ENCODE results near the gene NES.

The NES gene

DNA sequence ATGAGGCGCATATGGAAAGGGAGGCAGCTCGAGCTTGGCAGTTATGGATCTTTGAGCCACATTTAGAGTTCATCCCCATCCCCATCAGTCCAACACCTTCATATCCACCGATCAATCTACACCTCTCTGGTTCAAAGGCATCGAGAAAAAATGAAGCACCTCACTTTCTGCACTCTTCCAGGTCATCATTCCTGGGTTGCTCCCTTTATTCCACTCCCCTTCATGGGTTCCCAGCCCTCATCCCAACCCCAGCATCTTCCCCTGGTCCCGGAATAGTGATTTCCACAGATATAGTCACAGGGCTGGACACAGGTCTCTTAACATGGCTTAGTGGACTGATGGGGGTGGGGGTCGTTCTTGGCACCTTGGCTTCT is 57.6 kb downstream of the NES start:
- H3K4me1 ChIP-seq (ENCODE audit: control insufficient read depth, low read depth, low read length): peaks cover 6% of the 10 kb centered on the region
- peaks cover 51% of the 10 kb centered on the region for H3K27me3 ChIP-seq (ENCODE audit: control insufficient read depth, insufficient read depth, low read length)
- no peak overlapping the region for H3K9ac ChIP-seq (ENCODE audit: low read length)
- H3K4me3 ChIP-seq (ENCODE audit: low read length): no peak overlapping the region
- no peaks in the 10 kb centered on the region for H3K36me3 ChIP-seq (ENCODE audit: control insufficient read depth, low read depth, low read length)
- H3K27ac ChIP-seq (ENCODE audit: low read length): no peak overlapping the region
- H3K9me3 ChIP-seq (ENCODE audit: control insufficient read depth, low read depth, low read length): no peaks in the 10 kb centered on the region

DNA sequence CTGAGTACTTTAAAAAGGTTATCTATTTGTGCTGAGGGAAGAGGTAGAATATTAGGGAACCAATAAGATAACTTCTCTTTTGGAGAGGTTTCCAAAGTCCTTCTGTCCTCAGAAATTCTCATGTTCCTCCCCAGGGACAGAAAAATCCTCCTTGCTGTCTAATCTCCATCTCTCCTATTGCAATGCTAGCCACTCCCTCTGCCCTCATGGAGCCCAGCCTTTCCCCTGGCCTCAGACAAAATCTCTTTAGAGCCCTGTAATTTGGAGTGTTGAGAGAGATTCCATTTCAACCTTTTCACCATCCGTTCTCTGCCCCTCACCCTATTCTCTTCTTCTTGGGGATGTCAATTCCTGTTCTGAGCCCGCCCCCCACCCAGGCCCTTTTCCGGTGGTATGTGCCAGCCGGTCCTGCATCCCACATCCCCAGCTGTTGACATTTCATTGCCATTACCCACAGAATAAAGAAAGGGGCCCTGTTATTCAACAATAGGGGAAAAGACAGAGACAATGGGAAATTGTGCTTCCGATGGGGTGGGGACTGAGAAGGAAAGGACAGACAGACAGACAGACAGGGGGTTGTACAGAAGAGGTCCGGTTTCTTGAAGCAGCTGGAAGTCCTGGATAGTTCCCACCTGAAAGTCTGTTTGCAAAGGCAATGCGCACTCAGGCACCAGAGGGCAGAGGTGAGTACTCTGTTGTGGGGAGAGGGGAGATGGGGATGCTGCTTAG is 58.2 kb downstream of the NES start, which contains the start of gene HAPLN2:
TSS of gene HAPLN2 (plus strand) at position 563 of the 729 bp plus-strand sequence. CDS start 4,076 bp downstream, outside the sequence.
- Histone ChIP-seq H3K36me3 (ENCODE audit: control insufficient read depth, low read depth, low read length) (no peaks in the 10 kb centered on the region), H3K27ac (ENCODE audit: low read length) (no peak within 1 kb of the TSS), H3K9ac (ENCODE audit: low read length) (no peak within 1 kb of the TSS), H3K27me3 (ENCODE audit: control insufficient read depth, insufficient read depth, low read length) (peaks cover 45% of the 10 kb centered on the region), H3K9me3 (ENCODE audit: control insufficient read depth, low read depth, low read length) (no peaks in the 10 kb centered on the region), H3K4me3 (ENCODE audit: low read length) (no peak within 1 kb of the TSS), H3K4me1 (ENCODE audit: control insufficient read depth, low read depth, low read length) (peaks cover 6% of the 10 kb centered on the region)

Data from iPS-18a (cell line).